Measurements from ENCODE around the gene ACD. TPM values are rescaled to one million over a fixed set of nuclear protein-coding genes. Genes with fewer than 3 reads are reported as not detected.

Gene ACD
- polyA plus RNA-seq, 3 donors from 2014 or later, result 31.0 to 51.2 (median 39.2) TPM

- Mint-ChIP-seq H3K27ac (peak overlapping the region in 1 of 6 donors; percentile 41), H3K9me3 (no peaks in the 10 kb centered on the region), H3K4me1 (peaks cover 5 to 6% of the 10 kb centered on the region in 2 donors), H3K4me3 (no peak overlapping the region), H3K36me3 (no peaks in the 10 kb centered on the region), H3K27me3 (ENCODE audit: low read depth in 3 of 3) (peaks cover 0 to 3% (median 0%) of the 10 kb centered on the region in 3 donors)
- no peak for DNase-seq
Measured at GRCh38 chr16:67672306-67672705, 12.2 kb upstream of the ACD start.

GRCh38 chr16:67669499-67670101 lies 9.5 kb upstream of the ACD start:
- H3K4me3 Mint-ChIP-seq, result no peak overlapping the region
- H3K27me3 Mint-ChIP-seq (ENCODE audit: low read depth in 3 of 3), result no peaks in the 10 kb centered on the region
- H3K36me3 Mint-ChIP-seq, result no peaks in the 10 kb centered on the region
- H3K4me1 Mint-ChIP-seq, result peaks cover 10 to 11% of the 10 kb centered on the region in 2 donors
- no peaks in the 10 kb centered on the region for H3K9me3 Mint-ChIP-seq
- peak overlapping the region in 1 of 6 donors; percentile 28 for H3K27ac Mint-ChIP-seq
- DNase-seq, result no peak

DNA sequence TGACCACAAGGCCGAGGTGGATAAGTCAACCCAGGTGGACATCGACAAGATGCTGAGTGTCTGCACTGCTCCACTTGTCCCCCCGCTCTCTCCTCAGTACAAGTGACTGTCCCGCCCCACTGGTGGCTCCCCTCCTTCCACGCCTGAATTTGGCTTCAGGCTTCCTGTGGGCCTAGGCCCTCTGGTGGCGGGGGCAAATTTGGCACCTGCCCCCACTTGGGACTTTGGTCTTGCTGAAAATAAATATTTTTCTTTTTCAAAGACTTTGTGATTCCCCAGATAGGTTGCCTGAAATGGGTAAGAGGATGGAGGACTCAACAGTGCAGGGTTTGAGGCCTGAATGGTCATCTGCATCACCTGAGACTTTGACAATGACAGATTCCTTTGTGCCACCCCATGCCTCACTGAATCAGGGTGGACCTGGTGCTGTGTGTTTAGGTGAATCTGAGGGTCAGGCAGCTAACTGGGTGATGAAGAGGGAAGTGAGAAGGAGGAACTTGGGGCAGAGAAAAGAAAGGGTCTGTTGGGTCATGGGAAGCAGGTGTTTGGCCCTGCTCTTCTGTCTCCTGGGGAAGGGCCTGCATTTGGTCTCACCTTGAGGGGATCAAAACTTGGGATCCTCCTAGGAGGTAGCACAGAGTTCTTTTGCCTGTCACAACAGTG lies 8.6 kb upstream of the ACD start:
- Mint-ChIP-seq H3K4me1 (peaks cover 10 to 11% of the 10 kb centered on the region in 2 donors), H3K27ac (peak overlapping the region in 2 of 6 donors; percentile 65 to 72), H3K36me3 (peaks cover 0 to 3% (median 0%) of the 10 kb centered on the region in 3 donors), H3K27me3 (ENCODE audit: low read depth in 3 of 3) (peaks cover 0 to 2% (median 0%) of the 10 kb centered on the region in 3 donors), H3K9me3 (no peaks in the 10 kb centered on the region), H3K4me3 (peak overlapping the region in 2 of 5 donors; percentile 0 to 55)
- no peak for DNase-seq

DNA sequence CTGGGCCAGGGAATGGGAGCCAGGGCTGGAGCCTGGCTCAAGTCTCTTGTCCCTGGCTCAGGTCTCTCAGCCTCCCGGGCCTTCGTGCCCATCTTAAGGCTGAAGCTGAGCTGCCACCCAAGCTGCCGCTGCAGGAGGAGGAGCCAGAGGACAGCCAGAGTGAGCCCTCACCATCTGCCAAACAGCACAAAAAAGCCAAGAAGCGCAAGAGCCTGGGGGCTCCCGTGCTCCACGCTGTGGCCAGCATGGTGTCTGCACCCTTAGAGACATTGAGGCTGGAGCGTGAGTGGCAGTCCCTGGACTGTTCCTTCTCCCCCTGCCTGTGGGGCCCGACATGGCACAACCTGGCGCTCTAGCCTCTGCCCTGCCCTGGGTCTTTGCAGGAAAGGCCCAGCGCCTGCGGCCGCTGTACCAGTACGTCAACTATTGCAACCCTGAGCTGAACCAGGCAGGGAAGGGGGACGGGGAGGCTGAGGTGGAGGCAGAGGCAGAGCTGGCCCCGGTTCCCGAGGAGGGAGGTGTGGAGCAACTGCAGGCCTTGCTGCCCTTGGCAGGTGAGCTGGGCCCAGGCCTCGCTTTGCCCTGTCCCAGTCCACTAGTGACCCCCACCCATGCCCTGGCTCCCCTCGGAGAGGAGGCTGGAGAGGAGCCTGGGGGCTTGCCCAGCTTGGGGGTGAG lies 7.9 kb upstream of the ACD start:
- H3K27ac Mint-ChIP-seq, result peak overlapping the region in 3 of 6 donors; percentile 60 to 76 (median 64)
- no peaks in the 10 kb centered on the region for H3K9me3 Mint-ChIP-seq
- H3K4me1 Mint-ChIP-seq, result peaks cover 10 to 11% of the 10 kb centered on the region in 2 donors
- peaks cover 0 to 2% (median 0%) of the 10 kb centered on the region in 3 donors for H3K27me3 Mint-ChIP-seq (ENCODE audit: low read depth in 3 of 3)
- peak; percentile 78 to 79 (median 79) for DNase-seq
- H3K4me3 Mint-ChIP-seq, result peak overlapping the region; percentile 2 to 87 (median 51)
- H3K36me3 Mint-ChIP-seq, result peaks cover 0 to 3% (median 0%) of the 10 kb centered on the region in 3 donors

DNA sequence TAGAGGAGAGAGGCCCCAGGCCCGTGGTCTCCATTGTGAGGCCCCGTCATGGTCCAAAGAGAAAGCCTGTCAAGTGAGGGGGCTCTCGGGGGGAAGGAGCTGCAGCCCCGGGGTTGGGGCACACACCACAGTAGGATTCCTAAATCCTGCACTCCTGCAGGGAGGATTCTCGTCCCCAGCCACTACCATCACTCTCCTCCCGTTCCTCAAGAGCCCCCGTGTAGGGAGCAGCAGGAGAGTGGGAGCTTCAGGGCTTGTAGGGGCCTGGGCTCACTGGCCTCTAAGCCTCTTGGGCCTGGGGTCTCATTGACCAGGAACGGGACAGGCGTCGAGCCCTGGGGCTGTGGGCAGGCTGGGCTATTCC lies 7.4 kb upstream of the ACD start:
- Mint-ChIP-seq H3K27me3 (ENCODE audit: low read depth in 3 of 3) (peaks cover 0 to 2% (median 0%) of the 10 kb centered on the region in 3 donors), H3K36me3 (peaks cover 0 to 3% (median 0%) of the 10 kb centered on the region in 3 donors), H3K9me3 (no peaks in the 10 kb centered on the region), H3K4me3 (peak overlapping the region; percentile 76 to 87 (median 78)), H3K4me1 (peaks cover 10 to 11% of the 10 kb centered on the region in 2 donors), H3K27ac (peak overlapping the region in 2 of 6 donors; percentile 53 to 76)
- DNase-seq, result no peak

GRCh38 chr16:67666559-67667452 lies 6.7 kb upstream of the ACD start, which contains the start of the genes C16orf86 and ENKD1:
TSS of gene C16orf86 (plus strand) at chr16:67666814. CDS start at chr16:67666971, 157 bp downstream.
TSS of gene ENKD1 (minus strand) at chr16:67666750. CDS start at chr16:67666442, 308 bp downstream.
- peaks cover 10 to 11% of the 10 kb centered on the region in 2 donors for H3K4me1 Mint-ChIP-seq
- peaks cover 0 to 2% (median 0%) of the 10 kb centered on the region in 3 donors for H3K27me3 Mint-ChIP-seq (ENCODE audit: low read depth in 3 of 3)
- H3K4me3 Mint-ChIP-seq, result peak within 1 kb of the TSS; percentile 76 to 87 (median 78)
- H3K27ac Mint-ChIP-seq, result peak within 1 kb of the TSS in 5 of 6 donors; percentile 49 to 81 (median 61)
- DNase-seq, result peak; percentile 78 to 82 (median 80)
- H3K36me3 Mint-ChIP-seq, result peaks cover 0 to 3% (median 0%) of the 10 kb centered on the region in 3 donors
- H3K9me3 Mint-ChIP-seq, result no peaks in the 10 kb centered on the region

DNA sequence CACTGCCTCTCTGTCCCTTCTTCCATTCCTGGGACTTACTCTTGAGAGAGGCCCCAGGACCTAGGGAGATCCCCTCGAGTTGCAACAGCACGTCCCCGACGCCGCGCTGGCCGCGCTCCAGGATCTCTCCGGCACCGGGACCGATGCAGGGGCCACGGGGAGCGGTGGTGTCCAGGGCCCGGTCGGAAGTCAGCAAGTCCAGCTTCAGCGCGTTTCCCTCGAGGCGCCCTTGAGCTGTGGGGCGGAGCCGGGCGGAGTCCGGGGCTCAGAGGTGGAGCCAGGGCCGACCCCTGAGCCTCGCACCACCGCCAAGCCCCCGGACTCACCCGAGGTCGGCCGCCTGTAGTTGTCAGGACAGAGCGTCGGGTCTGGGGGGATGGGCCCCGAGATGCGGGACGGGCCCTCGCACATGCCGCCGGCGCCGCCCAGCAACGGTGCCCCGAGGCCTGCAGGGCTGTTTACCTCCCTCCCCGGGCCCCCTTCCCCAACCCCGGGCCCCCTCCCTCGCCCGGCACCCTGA lies 6.0 kb upstream of the ACD start:
- Mint-ChIP-seq H3K4me3 (peak overlapping the region; percentile 44 to 68 (median 63)), H3K27me3 (ENCODE audit: low read depth in 3 of 3) (peaks cover under 1 to 4% (median 2%) of the 10 kb centered on the region in 3 donors), H3K36me3 (peaks cover 0 to 3% (median 0%) of the 10 kb centered on the region in 3 donors), H3K9me3 (no peaks in the 10 kb centered on the region), H3K4me1 (peaks cover 10 to 15% of the 10 kb centered on the region in 2 donors), H3K27ac (peak overlapping the region in 1 of 6 donors; percentile 61)
- DNase-seq, result no peak

- Mint-ChIP-seq H3K4me3 (peak overlapping the region; percentile 44 to 68 (median 63)), H3K27ac (peak overlapping the region in 4 of 6 donors; percentile 21 to 71 (median 46)), H3K4me1 (peaks cover 10 to 16% of the 10 kb centered on the region in 2 donors), H3K27me3 (ENCODE audit: low read depth in 3 of 3) (peaks cover 3 to 6% (median 3%) of the 10 kb centered on the region in 3 donors), H3K36me3 (peaks cover 0 to 3% (median 0%) of the 10 kb centered on the region in 3 donors), H3K9me3 (no peaks in the 10 kb centered on the region)
- DNase-seq, result no peak
Measured at GRCh38 chr16:67665598-67665997, 5.5 kb upstream of the ACD start.

- peaks cover 10 to 16% of the 10 kb centered on the region in 2 donors for H3K4me1 Mint-ChIP-seq
- no peak for DNase-seq
- no peaks in the 10 kb centered on the region for H3K9me3 Mint-ChIP-seq
- H3K36me3 Mint-ChIP-seq, result peaks cover 0 to 3% (median 0%) of the 10 kb centered on the region in 3 donors
- H3K4me3 Mint-ChIP-seq, result peak overlapping the region in 3 of 5 donors; percentile 37 to 56 (median 51)
- H3K27me3 Mint-ChIP-seq (ENCODE audit: low read depth in 3 of 3), result peaks cover 6 to 11% (median 7%) of the 10 kb centered on the region in 3 donors
- H3K27ac Mint-ChIP-seq, result peak overlapping the region in 5 of 6 donors; percentile 37 to 79 (median 61)
Measured at GRCh38 chr16:67664871-67665270, 4.8 kb upstream of the ACD start.

GRCh38 chr16:67664258-67664657 lies 4.2 kb upstream of the ACD start:
- H3K4me3 Mint-ChIP-seq, result peak overlapping the region in 1 of 5 donors; percentile 68
- no peak for DNase-seq
- H3K27me3 Mint-ChIP-seq (ENCODE audit: low read depth in 3 of 3), result peaks cover 6 to 11% (median 7%) of the 10 kb centered on the region in 3 donors
- H3K4me1 Mint-ChIP-seq, result peaks cover 12 to 20% of the 10 kb centered on the region in 2 donors
- no peaks in the 10 kb centered on the region for H3K9me3 Mint-ChIP-seq
- peak overlapping the region in 5 of 6 donors; percentile 2 to 67 (median 27) for H3K27ac Mint-ChIP-seq
- H3K36me3 Mint-ChIP-seq, result peaks cover 0 to 3% (median 0%) of the 10 kb centered on the region in 3 donors

GRCh38 chr16:67663877-67664222 lies 3.8 kb upstream of the ACD start:
- Mint-ChIP-seq H3K4me1 (peaks cover 16 to 24% of the 10 kb centered on the region in 2 donors), H3K4me3 (peak overlapping the region in 1 of 5 donors; percentile 68), H3K9me3 (no peaks in the 10 kb centered on the region), H3K36me3 (peaks cover 0 to 3% (median 0%) of the 10 kb centered on the region in 3 donors), H3K27ac (peak overlapping the region in 5 of 6 donors; percentile 2 to 67 (median 27)), H3K27me3 (ENCODE audit: low read depth in 3 of 3) (peaks cover 6 to 11% (median 9%) of the 10 kb centered on the region in 3 donors)
- DNase-seq, result no peak

DNA sequence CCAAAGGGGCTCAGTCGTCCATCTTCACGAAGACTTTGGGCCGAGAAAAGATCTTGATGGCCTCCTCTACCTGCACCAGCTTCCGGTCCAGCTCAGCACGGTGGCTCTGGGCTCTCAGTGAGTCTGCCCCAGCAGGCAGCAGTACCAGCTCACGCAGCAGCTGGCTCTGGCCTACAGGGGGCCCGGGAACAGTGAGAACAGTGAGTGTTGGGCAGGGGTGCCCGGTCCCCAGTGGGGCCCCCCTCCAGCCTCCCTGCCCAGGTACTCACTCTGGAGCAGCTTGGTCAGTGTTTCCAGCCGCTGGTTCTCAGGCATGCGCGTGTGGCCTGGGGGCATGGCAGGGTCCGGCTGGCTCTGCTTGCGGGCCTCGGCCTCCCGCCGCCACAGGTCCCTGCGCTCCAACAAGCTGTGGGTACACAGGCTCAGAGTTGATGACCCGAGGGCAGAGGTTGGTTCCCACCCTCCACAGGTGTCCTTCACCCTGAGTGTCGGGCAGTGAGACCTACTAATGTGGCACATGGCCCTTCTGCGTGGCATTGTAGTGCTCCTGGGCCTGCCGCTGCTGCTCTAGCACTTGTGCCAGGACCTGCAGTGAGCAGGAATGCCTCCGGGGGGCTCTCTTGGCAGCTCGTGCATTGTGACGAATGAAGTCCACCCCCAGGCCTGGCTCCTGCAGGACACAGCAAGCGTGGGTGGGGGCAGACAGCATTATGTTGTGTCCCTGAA lies 3.3 kb upstream of the ACD start:
- peaks cover 0 to 3% (median 0%) of the 10 kb centered on the region in 3 donors for H3K36me3 Mint-ChIP-seq
- peaks cover 6 to 12% (median 11%) of the 10 kb centered on the region in 3 donors for H3K27me3 Mint-ChIP-seq (ENCODE audit: low read depth in 3 of 3)
- peaks cover 19 to 29% of the 10 kb centered on the region in 2 donors for H3K4me1 Mint-ChIP-seq
- no peak overlapping the region for H3K4me3 Mint-ChIP-seq
- H3K9me3 Mint-ChIP-seq, result no peaks in the 10 kb centered on the region
- H3K27ac Mint-ChIP-seq, result peak overlapping the region in 2 of 6 donors; percentile 24 to 28
- DNase-seq, result no peak

All from immature natural killer cell (primary cell).